Lower leg skin (tissue), 3 donors: ENCODE measurements around the gene NOP56.

Experiments
- CTCF ChIP-seq, 3 donors: fragments of 450-650 bp; IDR thresholded peaks; one replicate each; pipeline ENCODE4 v1.5.1; 2016; ENCODE audit warnings: antibody characterized with exemption in 3 of 3, mild to moderate bottlenecking in 3 of 3, moderate library complexity in 2 of 3
- POLR2A ChIP-seq, 2 donors: fragments of 450-650 bp; IDR thresholded peaks; one replicate each; pipeline ENCODE4 v1.6.1; 2016 to 2017; ENCODE audit warnings: antibody characterized with exemption in 2 of 2, mild to moderate bottlenecking in 1 of 2, moderate library complexity in 1 of 2

GRCh38 chr20:2643708-2644107 is 8.7 kb upstream of the NOP56 start:
- TF ChIP-seq POLR2A (IDR thresholded peaks at IDR 0.05): no peak
- TF ChIP-seq CTCF (IDR thresholded peaks at IDR 0.05): no peak
